Measurements from ENCODE around the gene GATAD2A. TPM values are rescaled to one million over a fixed set of nuclear protein-coding genes. Genes with fewer than 3 reads are reported as not detected.

GATAD2A gene
- total and polyA plus RNA-seq, 9 of the 15 experiments (the other 6 are each of a cell fraction or from before 2014, with no cell fraction given) = 2.4 to 226 (median 44.2) TPM

DNA sequence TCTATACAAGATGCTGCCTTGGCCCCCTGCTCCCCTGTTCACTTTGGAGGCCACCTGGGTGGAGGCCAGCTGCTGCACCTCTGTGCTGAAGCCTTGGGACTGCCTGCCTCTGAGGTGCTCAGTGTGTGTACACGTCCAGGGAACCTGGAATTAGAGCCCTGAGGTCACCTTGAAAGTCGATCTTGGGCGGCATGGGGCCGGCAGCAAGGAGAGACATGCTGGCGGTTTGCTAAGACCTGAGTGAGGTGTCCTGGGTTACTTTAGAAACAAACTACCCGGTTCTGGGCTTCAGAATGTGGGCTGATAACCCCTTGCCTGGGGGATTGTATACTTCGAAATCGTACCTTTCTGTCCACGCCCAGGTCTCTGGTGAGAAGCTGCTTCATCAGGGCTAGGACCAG is 84.3 kb downstream of the GATAD2A start (continued):
- TF ChIP-seq TOE1 (IDR thresholded peaks at IDR 0.05; ENCODE audit: borderline replicate concordance) (no peak), TOE1 (CRISPR knock-in tag; IDR thresholded peaks at IDR 0.05; ENCODE audit: borderline replicate concordance, low read depth) (0 out of 2 replicates have a peak, but pooled peaks have one; percentile 13)
- TF ChIP-seq, protein P1, sequence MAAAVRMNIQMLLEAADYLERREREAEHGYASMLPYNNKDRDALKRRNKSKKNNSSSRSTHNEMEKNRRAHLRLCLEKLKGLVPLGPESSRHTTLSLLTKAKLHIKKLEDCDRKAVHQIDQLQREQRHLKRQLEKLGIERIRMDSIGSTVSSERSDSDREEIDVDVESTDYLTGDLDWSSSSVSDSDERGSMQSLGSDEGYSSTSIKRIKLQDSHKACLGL (CRISPR knock-in tag; IDR thresholded peaks at IDR 0.05; ENCODE audit: borderline replicate concordance, poor library complexity, severe bottlenecking) = no peak

DNA sequence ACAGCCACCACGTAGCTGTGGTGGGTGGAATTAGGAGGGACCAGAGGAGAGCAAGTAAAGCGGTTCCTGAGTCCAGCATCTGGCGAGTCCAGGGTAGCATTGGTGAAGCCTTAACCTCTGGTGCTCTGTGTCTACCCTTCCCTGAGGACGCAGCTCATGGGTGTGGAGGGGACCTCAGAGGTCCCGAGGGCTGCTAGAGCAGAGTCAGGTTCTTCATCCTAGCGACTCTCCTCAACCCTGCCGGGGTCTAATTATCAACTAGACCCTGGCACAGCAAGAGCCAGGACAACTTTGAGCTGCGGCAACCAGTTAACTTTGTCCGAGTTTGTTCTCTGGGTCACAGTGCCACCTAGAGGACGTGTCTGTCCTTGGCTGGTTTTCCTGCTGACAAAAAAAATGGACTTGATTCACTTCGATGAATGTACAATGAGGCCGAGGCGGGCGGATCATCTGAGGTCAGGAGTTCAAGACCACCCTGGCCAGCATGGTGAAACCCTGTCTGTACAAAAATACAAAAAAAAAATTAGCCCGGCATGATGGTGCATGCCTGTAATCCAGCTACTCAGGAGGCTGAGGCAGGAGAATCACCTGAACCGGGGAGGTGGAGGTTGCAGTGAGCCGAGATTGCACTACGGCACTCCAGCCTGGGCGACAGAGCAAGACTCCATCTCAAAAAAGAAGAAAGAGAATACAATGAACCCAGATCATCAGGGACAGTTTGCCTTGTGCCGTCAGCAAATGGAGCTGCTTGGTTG is 84.9 kb downstream of the GATAD2A start:
- Histone ChIP-seq H3K4me1 (replicated peaks in 1 of 2; ENCODE audit: control insufficient read depth in 2 of 2, insufficient read depth in 2 of 2, low read length in 2 of 2) (peaks cover 38 to 57% of the 10 kb centered on the region in 2 experiments), H3K9me3 (replicated peaks; ENCODE audit: control insufficient read depth, insufficient read depth, low read depth, low read length) (no peaks in the 10 kb centered on the region), H3K36me3 (ENCODE audit: control insufficient read depth, insufficient read depth, low read length) (peaks cover 73% of the 10 kb centered on the region), H3K4me3 (no peak overlapping the region), H2AFZ (ENCODE audit: low read depth, low read length) (no peak overlapping the region), H3K9me1 (ENCODE audit: control insufficient read depth, insufficient read depth, low read length) (peaks cover 4% of the 10 kb centered on the region), H3K9ac (ENCODE audit: insufficient read depth in 1 of 2, low read depth in 2 of 2, low read length in 2 of 2) (peak overlapping the region; percentile 66 to 83; a peak in 3 of 4 replicates), H4K20me1 (replicated peaks; ENCODE audit: control insufficient read depth, insufficient read depth, low read length) (peaks cover 26% of the 10 kb centered on the region), H3K79me2 (ENCODE audit: control insufficient read depth, insufficient read depth, low read length) (peaks cover 79% of the 10 kb centered on the region), H3K27ac (ENCODE audit: extremely low read depth, low read depth, low read length) (peak overlapping the region; percentile 90), H3K27me3 (ENCODE audit: control insufficient read depth in 2 of 2, insufficient read depth in 2 of 2, low read length in 2 of 2) (no peaks in the 10 kb centered on the region), H3K4me2 (ENCODE audit: insufficient read depth, low read length) (no peak overlapping the region)
- POLR2A ChIA-PET = interaction anchor here (0.6 to 1.1 kb wide), 5 partner anchors 25 to 158 kb away, joined by 3 to 8 read pairs (median 3); partner anchors contain the start of gene TSSK6
- BruUV-seq (replicated peaks) = no TSS peak
- intact Hi-C loops (cut with micrococcal nuclease) (no loop called here), in situ Hi-C loops (cut with MboI) (loop anchor here (5.0 kb wide), 1 partner anchor 123 kb away; no protein-coding TSS in a partner anchor)
- CTCF ChIA-PET (ENCODE audit: low intra/inter-chr PET ratio) = interaction anchor here (0.6 to 2.7 kb wide), 9 partner anchors 89 to 351 kb away, joined by 3 to 18 read pairs (median 4); no protein-coding TSS in a partner anchor
- FAIRE-seq (peak; percentile 92), DNase-seq (ENCODE audit: extremely low read depth in 1 of 4, low spot score in 3 of 4) (peak; percentile 66 to 84 (median 73)), ATAC-seq (peak; percentile 44)
- 34% methylated on average over 19 of the region's 20 CpGs for WGBS (ENCODE audit: insufficient coverage, low coverage, missing lambda C conversion rate)
- no peak for TF ChIP-seq TFE3 (CRISPR knock-in tag; IDR thresholded peaks at IDR 0.05)
- TF ChIP-seq TOE1 (IDR thresholded peaks at IDR 0.05; ENCODE audit: borderline replicate concordance) = no peak
- TF ChIP-seq TOE1 (CRISPR knock-in tag; IDR thresholded peaks at IDR 0.05; ENCODE audit: borderline replicate concordance, low read depth) = 0 out of 2 replicates have a peak, but pooled peaks have one; percentile 9
- TF ChIP-seq ZNF384 (IDR thresholded peaks at IDR 0.05; ENCODE audit: low read depth, low read length) = peak; percentile 70
- TF ChIP-seq, protein P2, sequence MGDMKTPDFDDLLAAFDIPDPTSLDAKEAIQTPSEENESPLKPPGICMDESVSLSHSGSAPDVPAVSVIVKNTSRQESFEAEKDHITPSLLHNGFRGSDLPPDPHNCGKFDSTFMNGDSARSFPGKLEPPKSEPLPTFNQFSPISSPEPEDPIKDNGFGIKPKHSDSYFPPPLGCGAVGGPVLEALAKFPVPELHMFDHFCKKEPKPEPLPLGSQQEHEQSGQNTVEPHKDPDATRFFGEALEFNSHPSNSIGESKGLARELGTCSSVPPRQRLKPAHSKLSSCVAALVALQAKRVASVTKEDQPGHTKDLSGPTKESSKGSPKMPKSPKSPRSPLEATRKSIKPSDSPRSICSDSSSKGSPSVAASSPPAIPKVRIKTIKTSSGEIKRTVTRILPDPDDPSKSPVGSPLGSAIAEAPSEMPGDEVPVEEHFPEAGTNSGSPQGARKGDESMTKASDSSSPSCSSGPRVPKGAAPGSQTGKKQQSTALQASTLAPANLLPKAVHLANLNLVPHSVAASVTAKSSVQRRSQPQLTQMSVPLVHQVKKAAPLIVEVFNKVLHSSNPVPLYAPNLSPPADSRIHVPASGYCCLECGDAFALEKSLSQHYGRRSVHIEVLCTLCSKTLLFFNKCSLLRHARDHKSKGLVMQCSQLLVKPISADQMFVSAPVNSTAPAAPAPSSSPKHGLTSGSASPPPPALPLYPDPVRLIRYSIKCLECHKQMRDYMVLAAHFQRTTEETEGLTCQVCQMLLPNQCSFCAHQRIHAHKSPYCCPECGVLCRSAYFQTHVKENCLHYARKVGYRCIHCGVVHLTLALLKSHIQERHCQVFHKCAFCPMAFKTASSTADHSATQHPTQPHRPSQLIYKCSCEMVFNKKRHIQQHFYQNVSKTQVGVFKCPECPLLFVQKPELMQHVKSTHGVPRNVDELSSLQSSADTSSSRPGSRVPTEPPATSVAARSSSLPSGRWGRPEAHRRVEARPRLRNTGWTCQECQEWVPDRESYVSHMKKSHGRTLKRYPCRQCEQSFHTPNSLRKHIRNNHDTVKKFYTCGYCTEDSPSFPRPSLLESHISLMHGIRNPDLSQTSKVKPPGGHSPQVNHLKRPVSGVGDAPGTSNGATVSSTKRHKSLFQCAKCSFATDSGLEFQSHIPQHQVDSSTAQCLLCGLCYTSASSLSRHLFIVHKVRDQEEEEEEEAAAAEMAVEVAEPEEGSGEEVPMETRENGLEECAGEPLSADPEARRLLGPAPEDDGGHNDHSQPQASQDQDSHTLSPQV (IDR thresholded peaks at IDR 0.05) = peak; percentile 53; the same call in 1 of the 2 replicates
- no peak for TF ChIP-seq RBFOX2 (IDR thresholded peaks at IDR 0.05; ENCODE audit: low read depth, low read length)
- TF ChIP-seq GABPB1 (CRISPR knock-in tag; IDR thresholded peaks at IDR 0.05) = 0 out of 2 replicates have a peak, but pooled peaks have one; percentile 28
- peak; percentile 61 for TF ChIP-seq HMBOX1 (IDR thresholded peaks at IDR 0.05)
